IMR-90 (cell line): ENCODE measurements around the gene RAB11B.
"Not testable (repeated sequence)": the region's sequence is repeated elsewhere in the genome, so short reads cannot be mapped to it uniquely, and the experiment has no call there.

ENCODE experiments used
- CTCF ChIP-seq: conservative IDR thresholded peaks from 2 replicates; pipeline ENCODE4 v1.5.1; 2012; ENCODE audit warnings: mild to moderate bottlenecking, low read depth, low read length, improper control_type of control experiment
- NFE2L2 ChIP-seq: fragments of 150-350 bp; IDR thresholded peaks from 2 replicates; pipeline ENCODE4 v1.6.1; 2016; ENCODE audit warnings: low read depth, mild to moderate bottlenecking, low read length
- POLR2A ChIP-seq: IDR thresholded peaks from 2 replicates; pipeline ENCODE4 v1.6.1; 2012; ENCODE audit warnings: mild to moderate bottlenecking, low read depth, low read length
- RAD21 ChIP-seq: IDR thresholded peaks from 2 replicates; pipeline ENCODE4 v1.6.1; 2012; ENCODE audit warnings: low read length, improper control_type of control experiment
- RFX5 ChIP-seq: IDR thresholded peaks from 2 replicates; pipeline ENCODE4 v1.8.0; 2012; ENCODE audit warnings: low read depth, mild to moderate bottlenecking, low read length, moderate library complexity

GRCh38 chr19:8385103-8385502 lies 5.1 kb upstream of the RAB11B start:
- not testable (repeated sequence) for TF ChIP-seq RAD21, CTCF, RFX5, POLR2A, NFE2L2
